GM21529 (cell line): ENCODE results near the gene LENG1.
"Not testable (repeated sequence)": the region's sequence is repeated elsewhere in the genome, so short reads cannot be mapped to it uniquely, and the experiment has no call there.

Source experiments
- ATAC-seq: cut with Tn5 transposase; IDR thresholded peaks from one replicate; pipeline ENCODE4 v1.9.1; 2021; ENCODE audit not compliant: unreplicated experiment

The LENG1 gene

DNA sequence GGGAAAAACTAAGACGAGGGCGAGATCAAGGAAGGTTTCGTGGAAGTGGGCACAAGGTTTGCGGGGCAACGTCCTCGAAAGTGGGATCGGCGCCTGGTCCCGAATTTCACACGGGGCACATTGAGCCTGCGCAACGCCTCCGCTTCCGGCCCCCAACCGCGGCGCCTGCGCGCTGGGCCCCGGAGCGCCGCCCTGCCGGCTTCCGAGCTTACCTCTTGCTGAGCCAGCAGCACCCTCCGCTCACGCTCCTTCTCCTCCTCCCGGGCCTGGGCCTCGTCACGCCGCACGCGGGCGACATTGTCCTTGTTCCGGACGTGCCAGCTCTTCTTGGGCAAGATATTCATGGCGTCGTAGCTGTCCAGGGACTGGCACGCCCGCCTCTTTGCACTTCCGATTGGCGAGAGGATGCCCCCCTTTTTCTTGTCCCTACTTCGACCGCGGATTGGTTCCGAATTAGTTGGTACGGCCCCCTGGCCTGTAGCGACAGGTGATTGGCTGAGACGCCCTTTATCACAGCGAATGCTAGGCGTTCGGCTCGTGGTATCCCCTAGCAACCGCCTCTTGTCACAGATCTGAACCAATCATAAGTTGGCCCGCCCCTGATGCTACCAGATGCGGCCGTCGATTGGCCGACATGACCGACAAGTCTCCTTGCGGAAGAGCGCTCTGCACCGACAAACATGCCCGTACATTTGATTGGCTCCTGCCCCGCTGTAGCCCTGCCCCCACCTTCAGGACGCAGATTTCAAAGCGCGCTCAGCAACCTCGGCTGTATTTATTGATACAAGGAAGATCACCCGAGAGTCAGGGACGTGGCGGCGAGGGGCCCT, at the start of gene LENG1:
Gene LENG1 (minus strand): TSS at position 370 of the 830 bp plus-strand sequence. CDS start 26 bp downstream, at position 344.
- peak; percentile 91 for ATAC-seq

DNA sequence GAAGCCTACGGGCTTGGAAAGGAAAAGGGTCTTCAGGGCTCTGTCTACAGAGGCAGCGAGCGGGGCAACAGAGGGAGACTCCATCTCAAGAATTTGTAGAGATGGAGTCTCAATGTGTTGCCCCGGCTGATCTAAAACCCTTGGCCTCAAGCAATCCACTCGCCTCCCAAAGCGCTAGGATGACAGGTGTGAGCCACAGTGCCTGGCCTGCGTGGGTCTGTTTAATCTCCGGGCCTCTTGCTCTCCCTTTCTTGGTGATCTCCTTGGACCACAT, 49.2 kb upstream of the LENG1 start:
- ATAC-seq, result no peak

DNA sequence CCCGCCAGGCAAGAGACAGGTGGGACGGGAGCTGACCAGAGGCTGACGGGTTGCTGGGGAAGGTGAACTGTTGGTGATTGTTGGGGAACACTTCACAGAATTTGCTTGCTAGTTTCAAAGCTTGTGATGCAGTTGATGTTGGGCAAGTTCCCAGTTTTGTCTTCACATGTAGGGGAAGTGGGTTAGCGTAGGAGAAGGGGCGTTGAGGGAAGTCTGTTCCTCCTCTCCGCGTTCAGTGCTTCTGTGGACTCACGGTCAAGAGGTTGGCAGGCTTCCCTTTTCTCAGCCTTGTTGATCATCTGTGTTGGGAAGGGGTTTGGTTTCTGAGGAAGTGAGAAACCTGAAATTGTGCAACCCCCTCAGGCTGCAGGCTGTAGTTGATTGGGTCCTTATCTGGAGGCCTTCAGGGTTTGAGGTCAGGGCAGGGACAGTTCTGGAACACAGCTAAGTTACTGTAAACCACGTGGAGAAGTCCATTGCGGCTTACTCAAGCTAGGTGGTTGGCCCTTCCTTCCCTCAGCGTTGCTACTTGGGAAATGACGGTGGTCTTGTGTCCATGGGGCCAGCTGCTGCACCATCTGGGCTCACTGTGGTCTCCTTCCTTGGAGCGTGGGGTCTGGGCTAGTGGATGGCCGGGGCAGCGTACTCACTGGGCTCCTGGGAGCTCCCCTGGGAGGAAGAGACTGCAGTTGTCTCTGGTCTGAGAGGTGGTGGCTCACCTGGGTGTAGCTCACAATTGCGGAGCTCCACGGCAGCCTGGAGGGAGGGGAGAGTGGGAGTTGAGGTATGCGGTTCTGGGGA, 48.7 kb upstream of the LENG1 start:
- ATAC-seq, result peak; percentile 54

DNA sequence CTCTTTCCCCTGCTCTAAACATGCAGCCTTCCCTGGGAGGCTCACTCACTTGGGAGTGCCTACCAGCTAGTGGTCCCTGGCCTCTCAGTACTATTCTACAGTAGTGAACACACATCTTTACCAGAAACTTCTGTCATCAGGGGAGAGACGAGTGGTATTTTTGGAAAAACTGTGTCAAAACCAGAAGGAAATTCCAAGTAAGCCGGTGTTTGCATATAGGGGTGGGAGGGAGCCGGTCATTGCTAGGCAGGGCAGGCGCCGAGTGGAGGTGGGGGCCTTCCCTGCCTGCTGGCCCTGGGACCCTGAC, 48.1 kb upstream of the LENG1 start:
- ATAC-seq, result peak; percentile 2

DNA sequence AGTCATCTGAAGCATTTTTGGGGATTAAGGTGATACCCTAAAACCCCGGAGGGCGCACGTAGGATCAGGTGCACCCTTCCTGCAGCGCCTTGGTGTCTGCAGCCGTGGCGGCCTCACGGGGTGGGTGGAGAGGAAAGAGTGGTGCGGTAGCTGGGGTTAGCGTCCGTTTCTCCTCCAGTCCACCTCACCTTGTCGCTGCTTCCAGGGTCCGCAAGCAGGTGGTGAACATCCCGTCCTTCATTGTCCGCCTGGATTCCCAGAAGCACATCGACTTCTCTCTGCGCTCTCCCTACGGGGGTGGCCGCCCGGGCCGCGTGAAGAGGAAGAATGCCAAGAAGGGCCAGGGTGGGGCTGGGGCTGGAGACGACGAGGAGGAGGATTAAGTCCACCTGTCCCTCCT, 47.7 kb upstream of the LENG1 start:
- not testable (repeated sequence) for ATAC-seq

DNA sequence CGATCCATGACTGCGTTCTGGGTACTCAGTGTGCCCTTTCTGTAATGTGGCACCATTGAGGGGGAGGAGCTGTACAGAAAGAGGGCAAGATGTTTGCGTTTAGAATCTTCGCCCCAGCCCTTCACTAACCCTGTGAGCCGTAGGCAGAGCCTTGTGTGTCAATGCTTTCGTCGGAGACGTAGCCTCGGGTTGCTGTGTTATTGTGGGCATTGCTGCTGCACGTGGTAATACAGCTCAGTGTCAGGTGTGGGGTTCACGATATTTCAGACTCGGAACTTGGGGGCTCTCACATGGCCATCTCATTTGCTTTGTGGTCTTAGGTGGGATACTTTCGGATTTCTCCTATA, 47.3 kb upstream of the LENG1 start:
- no peak for ATAC-seq

DNA sequence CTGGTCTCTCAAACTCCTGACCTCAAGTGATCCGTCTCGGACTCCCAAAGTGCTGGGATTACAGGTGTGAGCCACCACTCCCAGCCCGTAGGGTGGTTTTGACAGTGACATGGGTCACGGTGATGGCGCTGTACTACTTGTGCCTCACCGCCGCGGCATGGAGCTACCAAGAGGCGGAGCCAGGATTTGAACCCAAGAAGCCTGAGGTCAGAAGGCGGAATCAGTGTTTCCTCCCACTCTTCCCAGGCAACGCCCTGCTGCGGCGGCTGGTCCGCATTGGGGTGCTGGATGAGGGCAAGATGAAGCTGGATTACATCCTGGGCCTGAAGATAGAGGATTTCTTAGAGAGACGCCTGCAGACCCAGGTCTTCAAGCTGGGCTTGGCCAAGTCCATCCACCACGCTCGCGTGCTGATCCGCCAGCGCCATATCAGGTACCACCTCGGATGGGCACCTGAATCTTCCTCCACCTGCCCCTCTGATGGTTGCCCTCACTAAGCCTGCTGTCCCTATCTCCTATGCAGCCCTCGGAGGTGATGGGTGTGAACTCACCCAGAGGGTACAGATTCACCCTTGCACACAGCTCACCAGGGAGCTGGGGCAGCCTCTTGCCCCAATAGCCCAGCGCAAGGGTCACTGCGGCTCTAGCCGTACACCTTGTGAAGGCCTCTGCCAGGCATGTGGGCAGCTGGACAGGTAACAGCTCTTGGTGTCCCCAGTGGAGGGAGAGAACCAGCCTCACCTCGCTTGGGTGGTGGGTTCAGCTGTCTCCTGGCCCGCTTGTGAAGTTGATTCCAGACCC, 46.7 kb upstream of the LENG1 start:
- no peak for ATAC-seq

DNA sequence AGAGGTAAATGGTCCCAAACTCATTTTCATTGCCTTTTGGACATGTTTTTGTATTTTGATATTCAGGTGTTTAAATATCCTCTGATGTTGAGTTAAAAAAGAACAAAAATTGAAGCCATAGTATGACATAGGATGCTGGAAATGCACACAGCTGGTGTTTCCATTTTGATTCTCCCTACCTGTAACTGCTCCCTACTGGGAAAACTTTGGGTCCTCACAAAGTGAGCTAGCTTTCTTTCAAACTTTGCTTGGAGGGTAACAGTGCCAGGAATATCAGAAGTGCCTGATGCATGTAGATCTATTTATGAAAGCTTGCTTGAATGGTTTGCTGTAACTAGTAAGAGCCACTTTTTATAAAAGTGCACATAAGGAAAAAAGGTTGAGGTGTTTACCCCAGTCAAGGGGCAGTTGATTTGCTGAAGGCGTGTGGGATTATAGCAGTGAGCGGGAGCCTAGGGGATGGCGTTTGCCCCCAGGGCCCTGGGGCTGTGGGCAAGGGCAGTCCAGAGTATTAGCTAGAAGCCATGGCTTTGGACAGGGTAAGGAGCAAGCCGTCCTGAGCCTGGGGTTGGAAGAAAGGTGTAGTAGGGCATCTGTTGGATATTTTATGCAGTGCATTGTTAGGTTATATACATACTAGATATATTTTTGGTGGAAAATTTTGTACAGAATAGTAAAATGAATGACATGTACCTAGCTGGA, 45.4 kb upstream of the LENG1 start:
- ATAC-seq, result no peak

DNA sequence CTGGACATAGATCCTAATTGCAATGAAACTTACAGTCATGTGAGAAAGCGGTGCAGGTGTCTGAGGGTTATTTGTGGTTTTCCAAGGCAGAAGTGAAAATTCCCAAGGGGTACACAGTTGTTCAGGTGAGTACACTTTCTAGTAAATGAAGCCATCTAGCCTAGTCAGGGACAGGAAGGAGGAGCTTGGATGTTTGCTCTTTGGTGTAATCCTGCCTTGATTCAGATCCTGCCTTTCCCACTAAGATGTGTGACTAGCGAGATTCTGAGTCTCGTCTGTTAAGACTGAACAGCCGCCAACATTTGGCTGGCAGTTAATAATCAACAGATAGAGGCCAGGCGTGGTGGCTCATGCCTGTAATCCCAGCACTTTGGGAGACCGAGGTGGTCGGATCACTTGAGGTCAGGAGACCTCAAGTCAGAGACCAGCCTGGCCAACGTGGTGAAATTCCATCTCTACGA, 43.7 kb upstream of the LENG1 start:
- no peak for ATAC-seq

DNA sequence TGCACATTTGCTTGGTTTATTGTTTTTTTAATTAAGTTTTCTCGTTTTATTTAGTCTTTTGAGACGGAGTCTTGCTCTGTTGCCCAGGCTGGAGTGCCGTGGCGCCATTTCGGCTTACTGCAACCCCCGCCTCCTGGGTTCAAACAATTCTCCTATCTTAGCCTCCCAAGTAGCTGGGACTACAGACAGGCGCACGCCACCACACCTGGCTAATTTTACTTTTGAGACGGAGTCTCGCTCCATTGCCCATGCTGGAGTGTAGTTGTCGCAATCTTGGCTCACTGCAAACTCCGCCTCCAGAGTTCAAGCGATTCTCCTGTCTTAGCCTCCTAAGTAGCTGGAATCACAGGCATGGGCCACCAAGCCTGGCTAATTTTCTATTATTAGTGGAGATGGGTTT, 42.5 kb upstream of the LENG1 start:
- ATAC-seq, result no peak

DNA sequence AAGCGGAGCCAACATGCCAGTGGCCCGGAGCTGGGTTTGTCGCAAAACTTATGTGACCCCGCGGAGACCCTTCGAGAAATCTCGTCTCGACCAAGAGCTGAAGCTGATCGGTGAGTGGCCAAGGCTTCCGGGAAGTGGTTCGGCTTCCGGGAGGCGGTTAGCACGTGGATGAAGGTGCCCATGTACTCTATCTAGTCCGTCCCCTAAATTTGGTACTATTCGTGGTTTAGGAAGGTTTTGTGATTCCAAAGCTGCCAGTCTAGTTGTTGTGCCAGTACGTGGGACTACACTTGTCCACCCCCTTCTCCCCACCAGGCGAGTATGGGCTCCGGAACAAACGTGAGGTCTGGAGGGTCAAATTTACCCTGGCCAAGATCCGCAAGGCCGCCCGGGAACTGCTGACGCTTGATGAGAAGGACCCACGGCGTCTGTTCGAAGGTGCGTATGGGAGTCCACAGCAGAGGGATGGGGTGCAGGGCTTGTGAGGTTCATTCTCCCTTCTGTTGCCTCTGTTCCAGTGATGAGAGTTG, 41.7 kb upstream of the LENG1 start:
- no peak for ATAC-seq

DNA sequence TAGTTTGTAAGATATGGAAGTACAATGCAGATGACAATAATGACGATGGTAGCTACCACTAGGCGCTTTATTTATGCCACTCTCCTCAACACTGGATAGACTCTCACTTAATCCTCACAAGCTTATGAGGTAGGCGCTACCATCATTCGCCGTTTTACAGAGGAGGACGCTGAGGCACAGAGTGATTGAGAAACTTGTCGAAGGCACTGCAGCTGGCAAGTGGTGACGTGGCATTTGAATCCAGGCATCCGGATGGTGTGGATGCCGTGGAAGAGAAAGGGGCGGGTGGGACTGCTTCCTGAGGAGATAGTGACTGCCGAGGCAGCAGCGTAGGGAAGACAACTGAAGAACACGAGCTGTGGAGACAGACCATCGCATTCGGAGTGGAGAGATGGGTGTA, 39.9 kb upstream of the LENG1 start:
- ATAC-seq, result no peak

DNA sequence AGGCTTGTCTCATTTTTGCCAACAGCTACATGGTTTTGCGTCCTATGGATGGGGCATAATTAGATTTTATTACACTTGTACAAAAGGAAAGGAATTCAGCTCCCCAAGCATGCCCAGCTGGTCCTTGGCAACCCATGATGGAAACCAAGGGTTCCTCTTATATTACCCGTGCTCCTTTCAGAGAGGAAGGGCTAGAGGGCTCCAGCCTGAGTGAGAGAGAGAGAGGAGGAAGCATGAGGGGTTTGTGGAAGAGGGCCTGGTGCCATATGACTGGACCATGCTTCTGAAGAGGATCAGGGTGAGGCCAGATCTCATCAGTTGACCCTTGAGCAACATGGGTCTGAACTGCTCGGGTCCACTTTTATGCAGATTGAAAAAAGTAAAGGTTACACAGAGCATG, 37.6 kb upstream of the LENG1 start:
- no peak for ATAC-seq

DNA sequence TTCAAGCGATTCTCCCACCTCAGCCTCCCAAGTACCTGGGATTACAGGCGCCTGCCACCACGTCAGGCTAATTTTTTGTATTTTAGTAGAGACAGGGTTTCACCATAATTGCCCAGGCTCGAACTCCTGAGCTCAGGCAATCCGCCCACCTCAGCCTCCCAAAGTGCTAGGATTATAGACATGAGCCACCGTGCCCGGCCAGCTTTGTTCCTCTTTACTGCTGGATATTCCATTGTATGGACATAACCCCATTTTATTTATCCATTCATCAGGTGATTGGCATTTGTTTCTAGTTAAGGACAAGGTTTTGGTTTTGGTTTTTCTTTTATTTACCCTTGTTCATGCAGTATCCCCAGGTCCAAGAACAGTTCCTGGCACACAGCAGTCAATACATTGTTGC, 37.0 kb upstream of the LENG1 start:
- ATAC-seq, result no peak

DNA sequence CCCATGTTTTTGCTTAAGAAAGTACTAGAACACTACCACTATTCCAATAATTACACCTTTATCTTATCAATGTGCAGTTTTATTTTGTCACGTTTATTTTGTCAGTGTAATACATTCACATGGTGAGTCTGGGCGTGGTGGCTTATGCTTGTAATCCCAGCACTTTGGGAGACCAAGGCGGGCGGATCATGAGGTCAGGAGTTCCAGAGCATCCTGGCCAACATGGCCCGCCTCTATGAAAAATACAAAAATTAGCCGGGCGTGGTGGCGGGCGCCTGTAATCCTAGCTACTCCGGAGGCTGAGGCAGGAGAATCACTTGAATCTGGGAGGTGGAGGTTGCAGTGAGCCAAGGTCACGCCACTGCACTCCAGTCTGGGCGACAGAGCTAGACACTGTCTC, 34.9 kb upstream of the LENG1 start:
- not testable (repeated sequence) for ATAC-seq

DNA sequence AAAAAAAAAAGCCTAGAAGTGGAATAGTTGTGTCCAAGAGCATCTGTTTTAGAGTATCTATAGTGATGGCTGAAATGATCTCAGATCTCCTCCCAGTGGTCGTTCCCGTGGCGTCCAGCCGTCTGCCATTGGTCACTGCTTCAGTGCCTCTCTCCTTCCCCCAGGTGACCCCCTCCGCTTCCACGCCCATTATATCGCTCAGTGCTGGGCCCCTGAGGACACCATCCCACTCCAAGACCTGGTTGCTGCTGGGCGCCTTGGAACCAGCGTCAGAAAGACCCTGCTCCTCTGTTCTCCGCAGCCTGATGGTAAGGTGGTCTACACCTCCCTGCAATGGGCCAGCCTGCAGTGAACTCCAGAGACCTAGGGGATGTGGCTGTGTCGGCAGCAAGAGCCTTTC, 33.5 kb upstream of the LENG1 start:
- ATAC-seq, result no peak

DNA sequence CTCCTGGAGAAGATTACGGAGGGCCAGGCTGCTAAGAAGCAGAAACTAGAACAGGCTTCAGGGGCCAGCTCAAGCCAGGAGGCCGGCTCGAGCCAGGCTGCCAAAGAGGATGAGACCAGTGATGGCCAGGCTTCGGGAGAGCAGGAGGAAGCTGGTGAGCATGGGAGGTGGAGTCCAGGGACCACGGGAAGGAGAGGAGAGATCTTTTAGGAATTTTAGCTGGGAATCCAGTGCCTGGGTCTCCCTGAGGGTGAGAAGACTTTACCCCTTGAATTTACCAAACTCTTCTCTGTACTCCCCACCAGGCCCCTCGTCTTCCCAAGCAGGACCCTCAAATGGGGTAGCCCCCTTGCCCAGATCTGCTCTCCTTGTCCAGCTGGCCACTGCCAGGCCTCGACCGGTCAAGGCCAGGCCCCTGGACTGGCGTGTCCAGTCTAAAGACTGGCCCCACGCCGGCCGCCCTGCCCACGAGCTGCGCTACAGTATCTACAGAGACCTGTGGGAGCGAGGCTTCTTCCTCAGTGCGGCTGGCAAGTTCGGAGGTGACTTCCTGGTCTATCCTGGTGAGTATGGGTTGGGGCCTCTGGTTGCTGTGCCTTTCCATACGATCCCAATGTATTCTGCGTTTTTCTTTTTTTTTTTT, 32.4 kb upstream of the LENG1 start:
- no peak for ATAC-seq

DNA sequence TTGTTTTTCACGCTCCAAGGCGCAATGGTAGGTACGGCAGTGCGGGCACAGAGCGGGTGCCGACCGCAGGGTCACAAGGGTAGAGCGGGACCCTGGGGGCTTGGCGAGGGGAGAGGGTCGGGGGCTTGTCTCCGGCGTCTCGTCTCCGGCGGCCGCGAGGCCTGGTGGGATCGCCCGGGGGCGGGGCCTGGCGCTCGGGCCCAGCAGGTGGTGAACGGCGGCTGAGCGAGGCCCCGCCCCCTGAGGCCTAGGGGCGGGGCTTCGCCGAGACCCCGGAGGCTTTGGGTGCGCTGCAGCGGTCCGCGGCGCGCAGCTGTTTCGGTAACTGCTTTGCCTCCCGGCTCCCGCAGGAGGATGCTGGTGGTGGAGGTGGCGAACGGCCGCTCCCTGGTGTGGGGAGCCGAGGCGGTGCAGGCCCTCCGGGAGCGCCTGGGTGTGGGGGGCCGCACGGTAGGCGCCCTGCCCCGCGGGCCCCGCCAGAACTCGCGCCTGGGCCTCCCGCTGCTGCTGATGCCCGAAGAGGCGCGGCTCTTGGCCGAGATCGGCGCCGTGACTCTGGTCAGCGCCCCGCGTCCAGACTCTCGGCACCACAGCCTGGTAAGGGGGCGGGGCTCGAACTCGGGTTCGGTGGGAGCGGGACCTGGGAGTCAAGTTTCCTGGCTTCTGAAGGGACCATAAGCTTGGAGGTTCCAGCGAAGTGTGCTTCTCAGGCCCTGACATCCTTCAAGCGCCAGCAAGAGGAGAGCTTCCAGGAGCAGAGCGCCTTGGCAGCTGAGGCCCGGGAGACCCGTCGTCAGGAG, 31.7 kb upstream of the LENG1 start, which contains the start of gene TSEN34:
Gene TSEN34 (plus strand): TSS at position 298 of the 800 bp plus-strand sequence. CDS start 57 bp downstream, at position 355.
- peak; percentile 29 for ATAC-seq

DNA sequence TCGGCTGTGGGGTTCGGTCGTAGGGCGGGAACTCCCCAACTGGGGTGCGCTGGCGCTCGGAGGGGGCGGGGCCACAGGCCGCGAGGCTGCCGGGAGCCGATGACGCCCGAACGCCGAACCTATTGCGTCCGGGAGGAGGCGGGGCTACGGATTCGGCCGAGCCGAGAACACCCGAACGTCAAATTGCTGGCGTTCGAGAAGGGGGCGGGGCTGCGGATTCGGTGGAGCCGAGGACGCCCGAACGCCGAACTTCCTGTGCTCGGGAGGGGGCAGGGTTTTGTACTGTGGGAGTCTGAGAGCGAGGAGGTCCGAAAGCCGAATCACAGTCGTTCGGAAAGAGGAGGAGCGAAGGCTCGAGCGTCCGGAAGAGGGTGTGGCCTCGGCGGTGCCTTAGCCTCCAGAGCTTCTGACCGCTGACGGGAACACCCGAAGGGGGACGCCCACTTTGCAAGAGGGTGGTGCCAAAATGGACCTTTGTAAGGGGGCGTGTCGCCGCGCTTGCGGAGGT, 31.0 kb upstream of the LENG1 start:
- peak; percentile 43 for ATAC-seq
